GM21619 (cell line): ENCODE measurements around the gene MAST2.
A peak's percentile ranks its signal among the peaks of the same experiment; 100 is the strongest.
"Not testable (repeated sequence)": the region's sequence is repeated elsewhere in the genome, so short reads cannot be mapped to it uniquely, and the experiment has no call there.

Source experiments
- ATAC-seq: cut with Tn5 transposase; IDR thresholded peaks from one replicate; pipeline ENCODE4 v1.9.1; 2021; ENCODE audit not compliant: unreplicated experiment

MAST2 gene

DNA sequence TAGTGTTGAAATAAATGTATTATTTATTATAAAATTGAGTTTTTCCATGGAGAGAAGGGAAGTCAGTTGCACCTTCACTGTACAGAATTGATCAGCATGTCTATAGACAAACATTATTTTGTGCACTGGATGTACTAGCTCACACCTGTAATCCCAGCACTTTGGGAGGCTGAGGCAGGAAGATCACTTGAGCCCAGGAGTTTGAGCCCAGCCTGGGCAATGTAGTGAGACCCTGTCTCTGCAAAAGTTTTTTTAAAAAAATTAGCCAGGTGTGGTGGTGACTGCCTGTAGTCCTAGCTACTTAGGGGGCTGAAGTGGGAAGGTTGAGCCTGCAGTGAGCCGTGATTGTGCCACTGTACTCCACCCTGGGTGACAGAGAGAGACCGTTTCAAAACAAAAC, 87.7 kb downstream of the MAST2 start:
- ATAC-seq = no peak

GRCh38 chr1:45892068-45892785, 88.8 kb downstream of the MAST2 start:
- ATAC-seq = no peak

GRCh38 chr1:45894331-45894730, 90.9 kb downstream of the MAST2 start:
- ATAC-seq = no peak

DNA sequence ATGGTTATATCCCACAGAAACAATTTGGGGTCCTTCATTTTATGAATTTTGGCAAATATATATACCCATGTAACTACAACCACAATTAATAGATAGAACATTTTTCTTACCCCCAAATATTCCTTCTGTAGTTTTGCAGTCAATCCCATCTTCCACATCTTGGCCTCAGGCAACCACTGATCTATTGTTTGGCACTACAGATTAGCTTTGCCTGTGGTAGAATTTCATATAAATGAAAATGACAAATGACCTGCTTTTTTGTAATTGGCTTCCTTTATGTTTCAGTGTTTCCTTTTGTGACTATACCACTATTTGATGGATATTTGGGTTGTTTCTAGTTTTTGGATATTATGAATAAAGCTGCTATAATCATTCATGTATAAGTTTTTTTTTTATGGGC, 91.5 kb downstream of the MAST2 start:
- no peak for ATAC-seq

DNA sequence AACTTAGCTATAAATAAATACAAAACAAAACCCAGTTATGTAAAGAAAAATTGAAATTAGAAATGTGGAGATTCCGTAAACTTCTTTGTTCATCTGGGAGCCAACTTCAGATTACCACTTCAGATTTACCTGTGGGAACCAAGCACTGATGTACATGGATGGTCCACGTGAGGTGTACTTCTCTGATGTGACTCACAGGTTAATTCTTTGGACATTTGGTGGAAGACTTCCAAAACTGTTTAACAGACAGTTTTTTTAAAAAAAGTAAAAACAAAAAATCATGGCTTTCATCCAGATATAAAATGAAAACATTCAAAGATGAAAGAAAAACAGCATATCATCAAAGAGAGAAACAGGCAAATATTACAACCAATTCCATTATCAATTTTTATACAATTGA, 92.0 kb downstream of the MAST2 start:
- ATAC-seq = no peak

GRCh38 chr1:45906883-45907282, 103.5 kb downstream of the MAST2 start:
- no peak for ATAC-seq

GRCh38 chr1:45908611-45909140, 105.3 kb downstream of the MAST2 start:
- ATAC-seq = no peak

DNA sequence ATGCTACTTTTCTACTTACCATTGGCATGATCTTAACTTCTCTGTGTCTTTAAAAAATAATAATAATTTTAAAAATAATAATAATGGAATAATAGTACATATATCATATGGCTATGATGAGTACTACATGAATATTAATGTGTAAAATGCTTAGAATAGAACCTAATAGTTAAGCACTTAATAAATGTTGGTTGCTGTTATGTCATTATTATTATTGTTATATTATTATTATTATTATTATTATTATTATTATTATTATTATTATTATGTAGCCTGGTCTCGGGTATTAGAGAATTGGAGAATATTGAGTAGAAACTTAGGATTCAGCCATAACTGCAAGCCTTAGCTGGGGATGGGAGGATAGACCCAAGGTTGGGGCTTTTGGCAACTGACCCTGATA, 108.2 kb downstream of the MAST2 start:
- no peak for ATAC-seq

- peak; percentile 66 for ATAC-seq
Observed at GRCh38 chr1:45913183-45913683, 109.8 kb downstream of the MAST2 start.

GRCh38 chr1:45913731-45914501, 110.5 kb downstream of the MAST2 start:
- no peak for ATAC-seq

GRCh38 chr1:45914836-45915235, 111.4 kb downstream of the MAST2 start:
- ATAC-seq = no peak

DNA sequence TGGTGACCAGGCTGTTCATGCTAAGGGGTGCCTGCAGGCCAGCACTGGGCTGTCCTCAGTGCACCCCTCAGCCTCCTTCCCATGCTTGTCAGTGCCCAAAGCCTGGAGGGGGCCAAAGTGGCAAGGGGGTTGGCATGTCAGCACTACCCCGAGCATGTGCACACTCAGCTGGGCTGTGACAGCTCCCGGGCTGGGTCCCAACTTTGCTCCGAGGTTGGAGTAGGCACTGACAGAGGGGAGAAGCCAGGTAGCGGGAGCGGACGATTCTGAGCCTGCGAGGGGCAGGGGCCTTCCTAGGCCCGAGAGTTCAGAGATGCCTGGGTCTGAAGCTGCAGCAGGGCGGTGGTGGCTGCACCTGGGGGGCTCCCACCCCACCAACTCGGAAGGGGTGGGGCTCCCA, 119.0 kb downstream of the MAST2 start:
- no peak for ATAC-seq

GRCh38 chr1:45922813-45923212, 119.4 kb downstream of the MAST2 start:
- ATAC-seq = no peak

GRCh38 chr1:45923343-45923742, 119.9 kb downstream of the MAST2 start:
- ATAC-seq = no peak

- ATAC-seq = no peak
Observed at GRCh38 chr1:45924736-45925135, 121.3 kb downstream of the MAST2 start.

- ATAC-seq = no peak
Observed at GRCh38 chr1:45925728-45926287, 122.4 kb downstream of the MAST2 start.

GRCh38 chr1:45926330-45926729, 122.9 kb downstream of the MAST2 start:
- no peak for ATAC-seq

- ATAC-seq = not testable (repeated sequence)
Observed at GRCh38 chr1:45927231-45927915, 124.0 kb downstream of the MAST2 start.

DNA sequence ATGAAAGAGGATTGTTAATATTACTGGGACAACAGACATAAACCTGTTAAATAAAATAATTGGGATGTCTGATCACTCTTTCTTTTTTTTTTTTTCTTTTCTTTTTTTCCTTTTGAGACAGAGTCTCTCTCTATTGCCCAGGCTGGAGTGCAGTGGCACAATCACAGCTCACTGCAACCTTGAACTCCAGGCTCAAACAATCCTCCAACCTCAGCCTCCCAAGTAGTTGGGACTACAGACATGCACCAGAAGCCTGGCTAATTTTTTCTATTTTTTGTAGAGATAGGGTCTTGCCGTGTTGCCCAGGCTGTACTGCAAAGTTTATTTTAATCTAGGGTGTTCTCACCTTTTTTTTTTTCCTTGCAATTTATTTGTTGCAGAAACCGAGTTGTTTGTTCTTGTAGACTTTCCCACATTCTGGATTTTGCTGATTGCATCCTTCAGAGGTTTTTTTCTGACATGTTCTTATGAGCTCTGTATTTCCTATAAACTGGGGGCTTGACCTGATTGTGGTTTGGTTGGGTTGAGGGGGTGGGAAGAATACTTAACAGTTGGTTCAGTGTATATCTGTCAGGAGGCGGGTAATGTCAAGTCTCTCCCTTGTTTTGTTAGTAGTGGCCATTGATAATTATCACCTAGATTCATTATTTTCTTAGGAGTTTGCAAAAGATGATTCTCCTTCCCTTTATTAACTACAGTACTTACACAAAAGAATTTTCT, 125.2 kb downstream of the MAST2 start:
- no peak for ATAC-seq

DNA sequence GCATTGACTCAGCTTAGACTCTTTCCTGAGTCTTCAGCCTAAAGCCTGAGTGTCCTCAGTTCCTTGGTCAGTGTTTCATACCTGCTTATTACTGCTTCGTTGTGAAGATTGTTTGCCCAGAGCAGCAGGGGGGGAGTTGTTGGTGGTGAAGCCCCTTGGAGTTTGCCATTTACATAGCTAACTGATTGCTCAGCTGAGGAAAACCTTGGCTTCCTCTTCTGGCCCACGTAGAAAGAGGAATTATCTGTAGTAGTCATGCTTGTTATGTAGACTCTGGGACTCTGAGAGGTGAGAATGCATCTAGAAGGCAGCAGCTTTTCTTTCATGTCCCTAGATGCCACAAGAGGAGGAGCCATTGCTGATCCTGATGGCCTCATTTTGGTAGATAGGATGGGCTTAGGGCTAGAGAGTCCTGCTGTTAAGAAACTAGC, 125.9 kb downstream of the MAST2 start:
- no peak for ATAC-seq
